ENCODE measurements around the gene MXD3.

DNA sequence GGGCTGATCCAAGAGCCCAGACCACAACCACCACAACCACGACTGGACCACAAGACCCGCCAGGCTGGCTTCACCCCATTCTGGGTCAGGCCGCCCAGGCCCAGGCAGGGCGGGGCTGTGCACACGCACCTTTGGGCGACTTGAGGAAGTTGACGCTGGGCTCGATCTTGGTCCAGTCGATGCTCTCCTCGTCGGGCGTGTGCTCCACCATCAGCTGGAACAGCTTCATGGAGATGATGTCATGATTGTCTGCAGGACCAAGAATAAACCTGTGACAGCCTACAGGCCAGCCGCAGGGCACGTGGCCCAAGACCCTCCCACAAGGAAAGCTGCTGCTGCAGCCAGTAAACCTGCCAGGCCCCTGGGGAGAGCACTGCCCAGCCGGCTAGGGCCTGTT lies 22.5 kb upstream of the MXD3 start:
- no peak for TF ChIP-seq CTCF (IDR thresholded peaks at IDR 0.05)
- TF ChIP-seq POLR2A (IDR thresholded peaks at IDR 0.05) = no peak
